GM18907 (cell line): ENCODE data around the gene ADAT3.
"Not testable (repeated sequence)": the region's sequence is repeated elsewhere in the genome, so short reads cannot be mapped to it uniquely, and the experiment has no call there.

ENCODE experiments used
- ATAC-seq: cut with Tn5 transposase; IDR thresholded peaks from one replicate; pipeline ENCODE4 v1.9.1; 2021; ENCODE audit warnings: mild to moderate bottlenecking, moderate library complexity; ENCODE audit not compliant: unreplicated experiment

Gene ADAT3

GRCh38 chr19:1882786-1883692, 22.2 kb upstream of the ADAT3 start:
- no peak for ATAC-seq

- no peak for ATAC-seq
Measured at GRCh38 chr19:1883784-1884183, 21.4 kb upstream of the ADAT3 start.

- no peak for ATAC-seq
Measured at GRCh38 chr19:1884291-1884718, 20.9 kb upstream of the ADAT3 start.

- ATAC-seq, result peak; percentile 5
Measured at GRCh38 chr19:1884719-1885334, 20.4 kb upstream of the ADAT3 start.

- peak; percentile 58 for ATAC-seq
Measured at GRCh38 chr19:1885398-1886119, 19.6 kb upstream of the ADAT3 start, which contains the start of gene ABHD17A. Gene ABHD17A (minus strand): TSS chr19:1885496. CDS start chr19:1881566, 3,930 bp downstream.

GRCh38 chr19:1886360-1886759, 18.8 kb upstream of the ADAT3 start:
- ATAC-seq, result not testable (repeated sequence)

GRCh38 chr19:1888385-1888784, 16.8 kb upstream of the ADAT3 start:
- no peak for ATAC-seq

- no peak for ATAC-seq
Measured at GRCh38 chr19:1889907-1890306, 15.3 kb upstream of the ADAT3 start.

GRCh38 chr19:1893791-1894190, 11.4 kb upstream of the ADAT3 start:
- ATAC-seq, result no peak

- ATAC-seq, result no peak
Measured at GRCh38 chr19:1896508-1896907, 8.7 kb upstream of the ADAT3 start.

- ATAC-seq, result no peak
Measured at GRCh38 chr19:1901940-1902404, 3.2 kb upstream of the ADAT3 start.

GRCh38 chr19:1902923-1903322, 2.3 kb upstream of the ADAT3 start:
- no peak for ATAC-seq

- ATAC-seq, result peak; percentile 2
Measured at GRCh38 chr19:1904860-1905109, 414 bp upstream of the ADAT3 start.

- no peak for ATAC-seq
Measured at GRCh38 chr19:1905863-1906375, 720 bp downstream of the ADAT3 start.

GRCh38 chr19:1906985-1907562, 1.9 kb downstream of the ADAT3 start:
- ATAC-seq, result no peak

GRCh38 chr19:1907563-1908363, 2.6 kb downstream of the ADAT3 start:
- no peak for ATAC-seq

GRCh38 chr19:1908364-1908678, 3.1 kb downstream of the ADAT3 start:
- no peak for ATAC-seq

- ATAC-seq, result no peak
Measured at GRCh38 chr19:1909761-1910080, 4.5 kb downstream of the ADAT3 start.

GRCh38 chr19:1910177-1910576, 5.0 kb downstream of the ADAT3 start:
- no peak for ATAC-seq

GRCh38 chr19:1911098-1911497, 5.9 kb downstream of the ADAT3 start:
- ATAC-seq, result no peak

GRCh38 chr19:1911995-1912394, 6.8 kb downstream of the ADAT3 start:
- no peak for ATAC-seq
